Activated T-cell treated with anti-CD3 and anti-CD28 coated beads, Interleukin-2, amount 50 U/mL, for 1 hour (primary cell): ENCODE measurements around the gene HNRNPC.
"Not testable (repeated sequence)": the region's sequence is repeated elsewhere in the genome, so short reads cannot be mapped to it uniquely, and the experiment has no call there.

Experiments
- DNase-seq: peaks from one replicate; pipeline ENCODE4 v3.0.0-alpha.2; 2020

HNRNPC gene

GRCh38 chr14:21269252-21270046 lies at the start of gene HNRNPC:
Gene HNRNPC, minus strand, starts transcription at chr14:21269442. Its CDS starts 35,249 bp downstream, at chr14:21234193.
- peak; percentile 100 for DNase-seq

DNA sequence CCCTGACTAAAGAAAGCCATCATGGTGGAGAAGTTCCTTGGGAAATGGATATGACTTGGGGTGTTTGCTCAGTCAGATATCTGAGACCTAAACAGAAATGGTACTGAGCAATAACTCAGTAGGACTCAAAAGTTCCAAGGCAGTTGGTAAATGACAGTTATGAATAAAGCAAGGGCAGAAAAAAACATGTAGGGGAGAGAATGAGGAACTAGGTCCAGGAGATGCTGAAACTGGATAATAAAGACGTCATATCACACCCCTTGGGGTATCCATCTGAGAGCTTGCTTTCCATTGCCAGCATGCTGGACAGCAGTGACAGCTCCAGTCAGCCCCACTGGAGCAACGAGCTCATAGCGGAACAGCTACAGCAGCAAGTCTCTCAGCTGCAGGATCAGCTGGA lies 48.2 kb upstream of the HNRNPC start:
- no peak for DNase-seq

DNA sequence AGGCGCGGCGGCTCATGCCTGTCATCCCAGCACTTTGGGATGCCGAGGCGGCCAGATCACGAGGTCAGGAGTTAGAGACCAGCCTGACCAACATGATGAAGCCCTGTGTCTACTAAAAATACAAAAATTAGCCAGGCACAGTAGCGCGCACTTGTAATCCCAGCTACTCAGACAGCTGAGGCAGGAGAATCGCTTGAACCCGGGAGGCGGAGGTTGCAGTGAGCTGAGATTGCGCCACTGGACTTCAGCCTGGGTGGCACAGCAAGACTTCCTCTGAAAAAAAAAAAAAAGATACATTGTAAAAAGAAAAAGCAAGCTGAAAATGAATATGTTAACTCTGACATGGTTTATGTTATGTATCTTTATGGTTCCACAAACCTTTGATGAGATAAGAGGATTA lies 44.3 kb upstream of the HNRNPC start:
- DNase-seq, result no peak

DNA sequence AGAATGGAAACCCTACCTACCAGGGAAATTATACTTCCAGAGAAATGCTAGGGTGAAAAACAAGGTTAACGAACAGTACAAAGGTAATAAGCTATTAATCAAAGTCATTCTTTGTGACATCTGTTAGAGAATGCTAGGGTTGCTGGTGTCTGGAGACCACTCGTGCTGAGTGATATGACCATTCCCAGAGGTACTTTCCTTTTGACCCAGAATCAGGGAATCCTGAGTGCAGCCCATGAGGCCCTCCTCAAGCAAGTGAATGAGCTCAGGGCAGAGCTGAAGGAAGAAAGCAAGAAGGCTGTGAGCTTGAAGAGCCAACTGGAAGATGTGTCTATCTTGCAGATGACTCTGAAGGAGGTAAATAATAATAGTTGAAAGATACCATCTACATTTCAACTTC lies 42.4 kb upstream of the HNRNPC start:
- DNase-seq, result no peak

DNA sequence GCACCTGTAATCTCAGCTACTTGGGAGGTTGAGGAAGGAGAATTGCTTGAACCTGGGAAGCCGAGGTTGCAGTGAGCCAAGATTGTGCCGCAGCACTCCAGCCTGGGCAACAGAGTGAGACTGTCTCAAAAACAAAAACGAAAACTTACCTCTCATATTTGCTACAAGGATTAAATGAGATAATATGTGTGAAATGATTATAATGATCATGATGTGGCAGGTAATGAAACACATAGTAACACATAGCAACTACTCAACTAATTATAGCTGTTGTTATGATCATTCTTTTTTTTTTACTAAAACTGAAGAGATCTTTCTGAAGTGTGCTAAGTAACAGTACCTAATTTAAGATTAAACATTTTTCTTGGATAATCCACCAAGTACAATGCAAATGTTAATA lies 40.7 kb upstream of the HNRNPC start:
- no peak for DNase-seq

DNA sequence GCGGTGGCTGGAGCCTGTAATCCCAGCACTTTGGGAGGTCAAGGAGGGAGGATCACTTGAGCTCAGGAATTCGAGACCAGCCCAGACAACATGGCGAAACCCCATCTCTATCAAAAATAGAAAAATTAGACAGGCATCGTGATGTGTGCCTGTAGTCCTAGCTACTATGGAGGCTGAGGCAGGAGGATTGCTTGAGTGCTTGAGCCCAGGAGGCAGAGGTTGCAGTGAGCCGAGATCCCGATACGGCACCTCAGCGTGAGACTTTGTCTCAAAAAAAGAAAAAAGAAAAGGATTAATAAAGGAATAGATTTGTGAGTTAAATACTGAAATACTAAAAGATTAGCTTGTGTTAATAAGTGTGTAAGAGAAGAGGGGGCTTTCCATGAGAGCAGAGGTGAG lies 40.0 kb upstream of the HNRNPC start:
- DNase-seq, result no peak

- DNase-seq, result peak; percentile 62
These were observed 39.4 kb upstream of the HNRNPC start for GRCh38 chr14:21308479-21309237.

DNA sequence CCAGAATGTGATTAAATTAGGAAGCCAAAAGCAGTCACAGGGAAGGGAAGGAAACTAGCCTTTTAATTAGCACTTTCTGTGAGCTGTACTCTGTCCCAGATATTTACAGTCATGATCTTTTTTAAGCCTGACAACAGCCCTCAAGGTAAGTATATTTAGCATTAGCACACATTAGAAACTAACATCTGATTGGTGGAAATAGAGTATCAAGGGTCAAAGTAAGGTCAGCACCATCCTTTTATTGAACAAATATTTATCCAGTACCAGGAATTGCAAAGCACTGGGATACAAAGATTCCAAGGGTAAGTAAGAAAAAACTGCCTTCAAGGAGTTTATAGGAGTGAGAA lies 38.9 kb upstream of the HNRNPC start:
- DNase-seq, result no peak

DNA sequence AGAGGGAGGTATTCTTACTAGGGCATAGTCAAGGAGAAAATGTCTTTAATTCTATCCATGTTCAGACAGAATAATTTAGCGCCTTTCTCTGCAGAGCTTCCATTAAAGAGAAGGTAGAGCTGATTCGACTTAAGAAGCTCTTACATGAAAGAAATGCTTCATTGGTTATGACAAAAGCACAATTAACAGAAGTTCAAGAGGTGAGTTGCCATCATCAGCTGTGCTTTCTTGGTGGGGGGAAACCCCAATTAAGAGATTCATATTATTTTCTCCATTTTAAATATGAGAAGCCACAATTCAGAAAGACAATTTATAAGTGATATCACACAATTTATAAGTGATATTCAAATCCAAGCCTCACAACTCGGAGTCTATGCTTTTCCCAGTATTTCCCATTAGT lies 38.4 kb upstream of the HNRNPC start:
- no peak for DNase-seq

- DNase-seq, result not testable (repeated sequence)
These were observed 33.5 kb upstream of the HNRNPC start for GRCh38 chr14:21302836-21303140.

GRCh38 chr14:21302013-21302835 lies 33.0 kb upstream of the HNRNPC start:
- DNase-seq, result no peak

GRCh38 chr14:21300892-21301291 lies 31.6 kb upstream of the HNRNPC start:
- peak; percentile 34 for DNase-seq

DNA sequence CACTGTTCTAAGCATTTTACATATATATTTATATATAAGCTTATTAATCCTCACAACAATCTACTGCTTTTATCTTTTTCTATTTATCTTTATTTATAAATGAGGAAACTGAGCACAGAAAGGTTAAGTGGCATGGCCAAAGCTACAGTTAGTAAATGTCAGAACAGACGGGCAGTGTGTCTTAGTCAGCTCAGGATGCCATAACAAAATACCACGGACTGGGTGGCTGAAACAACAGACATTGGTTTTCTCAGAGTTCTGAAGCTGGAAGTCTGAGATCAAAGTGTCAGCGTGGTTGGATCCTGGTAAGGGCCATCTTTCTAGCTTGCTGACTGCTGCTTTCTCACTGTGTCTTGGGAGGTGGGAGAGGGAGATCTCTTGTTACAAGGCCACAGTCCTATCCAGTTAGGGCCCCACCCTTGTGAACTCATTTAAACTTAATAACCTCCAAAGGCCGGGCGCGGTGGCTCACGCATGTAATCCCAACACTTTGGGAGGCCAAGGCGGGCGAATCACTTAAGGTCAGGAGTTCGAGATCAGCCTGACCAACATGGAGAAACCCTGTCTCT lies 30.4 kb upstream of the HNRNPC start:
- DNase-seq, result no peak

DNA sequence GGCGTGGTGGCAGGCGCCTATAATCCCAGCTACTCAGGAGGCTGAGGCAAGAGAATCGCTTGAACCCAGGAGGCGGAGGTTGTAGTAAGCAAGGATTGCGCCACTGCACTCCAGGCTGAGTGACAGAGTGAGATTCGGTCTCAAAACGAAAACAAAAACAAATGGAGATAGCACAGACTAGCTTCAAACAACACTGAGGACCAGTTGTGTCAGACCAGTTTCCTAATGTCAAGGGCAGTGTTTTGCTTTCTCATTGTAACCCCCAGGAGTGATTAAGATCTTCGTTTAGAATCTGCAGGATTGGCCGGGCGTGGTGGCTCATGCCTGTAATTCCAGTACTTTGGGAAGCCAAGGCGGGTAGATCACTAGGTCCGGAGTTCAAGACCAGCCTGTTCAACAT lies 29.1 kb upstream of the HNRNPC start:
- no peak for DNase-seq

DNA sequence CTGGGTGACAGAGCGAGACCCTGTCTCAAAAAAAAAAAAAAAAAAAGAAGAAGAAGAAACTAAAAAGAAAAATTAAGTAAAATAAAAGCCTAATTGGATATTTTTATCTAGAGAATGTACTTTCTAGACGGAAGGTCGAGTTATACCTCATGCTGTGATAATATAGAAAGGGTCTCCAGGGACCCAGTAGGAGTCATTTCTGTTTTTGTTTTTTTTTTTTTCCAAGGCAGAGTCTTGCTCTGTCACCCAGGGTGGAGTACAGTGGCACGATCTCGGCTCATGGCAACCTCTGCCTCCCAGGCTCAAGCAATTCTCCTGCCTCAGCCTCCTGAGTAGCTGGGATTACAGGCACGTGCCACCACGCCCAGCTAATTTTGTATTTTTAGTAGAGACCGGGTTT lies 24.8 kb upstream of the HNRNPC start:
- not testable (repeated sequence) for DNase-seq

DNA sequence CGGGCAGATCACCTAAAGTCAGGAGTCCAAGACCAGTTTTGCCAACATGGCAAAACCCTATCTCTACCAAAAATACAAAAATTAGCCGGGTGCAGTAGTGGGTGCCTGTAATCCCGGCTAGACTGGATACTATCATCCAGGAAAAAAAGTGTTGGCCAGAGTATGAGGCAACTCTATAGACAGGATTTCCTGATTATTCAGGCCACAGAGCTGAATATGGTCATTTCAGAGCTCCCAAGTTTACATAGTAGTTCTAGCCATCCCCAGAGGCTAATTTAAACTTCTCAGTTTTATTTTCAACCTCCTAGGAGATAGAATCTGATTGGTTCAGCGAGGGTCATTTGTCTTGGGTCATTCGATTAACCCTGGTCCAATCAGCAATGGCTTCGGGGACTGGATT lies 17.9 kb upstream of the HNRNPC start:
- no peak for DNase-seq

- not testable (repeated sequence) for DNase-seq
These were observed 17.3 kb upstream of the HNRNPC start for GRCh38 chr14:21286516-21286915.

- DNase-seq, result not testable (repeated sequence)
These were observed 12.7 kb upstream of the HNRNPC start for GRCh38 chr14:21281917-21282316.

DNA sequence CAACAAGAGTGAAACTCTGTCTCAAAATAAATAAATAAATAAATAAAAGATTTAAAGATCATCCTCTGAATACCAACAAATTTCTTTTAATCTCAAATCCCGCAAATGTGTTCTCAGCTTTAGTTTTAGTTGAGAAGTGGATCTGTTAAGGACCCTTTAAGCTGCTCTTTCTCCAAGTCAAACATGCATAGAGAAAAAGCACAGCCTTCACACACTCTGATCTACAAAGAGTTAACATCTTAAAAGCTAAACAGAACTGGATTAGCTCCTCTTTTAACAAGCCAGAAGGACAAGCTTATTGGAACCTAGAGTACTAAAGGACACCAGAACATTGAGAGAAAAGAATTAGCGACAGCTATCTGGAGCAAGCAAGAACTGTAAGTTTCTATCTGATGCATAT lies 10.5 kb upstream of the HNRNPC start, which contains the start of gene RPGRIP1:
Gene RPGRIP1 (plus strand): TSS at position 301 of the 400 bp plus-strand sequence. CDS start 7,894 bp downstream, outside the sequence.
- DNase-seq, result no peak

- no peak for DNase-seq
These were observed 9.4 kb upstream of the HNRNPC start for GRCh38 chr14:21278632-21279031.

DNA sequence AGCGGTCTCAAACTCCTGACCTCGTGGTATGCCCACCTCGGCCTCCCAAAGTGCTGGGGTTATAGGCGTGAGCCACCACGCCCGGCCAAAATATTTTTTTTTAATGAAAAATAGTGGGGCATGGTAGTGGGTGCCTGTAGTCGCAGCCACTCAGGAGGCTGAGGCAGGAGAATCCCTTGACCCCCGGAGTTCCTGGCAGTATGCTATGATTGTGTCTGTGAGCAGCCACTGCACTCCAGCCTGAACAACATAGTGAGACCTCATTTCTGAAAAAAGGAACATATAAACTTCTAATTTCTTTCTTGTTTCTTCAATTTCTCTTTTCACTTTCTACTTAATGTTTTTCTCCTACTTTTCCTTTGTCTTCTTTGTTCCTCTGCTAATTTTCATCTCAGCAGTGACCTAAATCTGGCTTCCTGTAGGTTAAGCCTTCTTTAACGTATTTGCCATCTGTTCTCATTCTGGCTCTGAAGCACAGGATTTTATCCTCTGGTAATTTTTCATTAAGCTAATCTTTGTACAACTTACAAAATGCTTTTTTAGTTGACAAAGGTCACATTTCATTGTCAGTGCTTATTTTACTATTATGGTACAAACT lies 6.1 kb upstream of the HNRNPC start:
- DNase-seq, result no peak

GRCh38 chr14:21272661-21273060 lies 3.4 kb upstream of the HNRNPC start:
- DNase-seq, result not testable (repeated sequence)
